NCI-H2171 (cell line): Measurements from ENCODE around the gene FAM222A.

Source experiments
- DNase-seq: peaks from one replicate; lab custom pipeline; 2025; lab: John Stamatoyannopoulos, UW

The FAM222A gene

GRCh38 chr12:109737126-109737525 is 23.5 kb downstream of the FAM222A start:
- no peak for DNase-seq

- DNase-seq: no peak
Measured at GRCh38 chr12:109737631-109738030, 24.0 kb downstream of the FAM222A start.

- no peak for DNase-seq
Measured at GRCh38 chr12:109738209-109738608, 24.6 kb downstream of the FAM222A start.

GRCh38 chr12:109738878-109739665 is 25.4 kb downstream of the FAM222A start:
- DNase-seq: no peak

- DNase-seq: no peak
Measured at GRCh38 chr12:109739747-109740693, 26.4 kb downstream of the FAM222A start.

GRCh38 chr12:109740694-109741245 is 27.1 kb downstream of the FAM222A start:
- DNase-seq: no peak

GRCh38 chr12:109741286-109741969 is 27.8 kb downstream of the FAM222A start:
- DNase-seq: no peak

GRCh38 chr12:109741970-109742703 is 28.5 kb downstream of the FAM222A start:
- DNase-seq: no peak

- no peak for DNase-seq
Measured at GRCh38 chr12:109743076-109743910, 29.7 kb downstream of the FAM222A start.

GRCh38 chr12:109744026-109744425 is 30.4 kb downstream of the FAM222A start:
- DNase-seq: no peak

- no peak for DNase-seq
Measured at GRCh38 chr12:109744986-109745942, 31.6 kb downstream of the FAM222A start.

GRCh38 chr12:109752117-109753053 is 38.8 kb downstream of the FAM222A start:
- no peak for DNase-seq

- no peak for DNase-seq
Measured at GRCh38 chr12:109753054-109753401, 39.4 kb downstream of the FAM222A start.

GRCh38 chr12:109753959-109754358 is 40.3 kb downstream of the FAM222A start:
- DNase-seq: no peak

- DNase-seq: no peak
Measured at GRCh38 chr12:109756457-109756856, 42.8 kb downstream of the FAM222A start.

GRCh38 chr12:109757671-109758265 is 44.1 kb downstream of the FAM222A start:
- no peak for DNase-seq
